GM18873 (cell line): ENCODE results near the gene MTR.
"Not testable (repeated sequence)": the region's sequence is repeated elsewhere in the genome, so short reads cannot be mapped to it uniquely, and the experiment has no call there.

Experiments
- ATAC-seq: cut with Tn5 transposase; IDR thresholded peaks from one replicate; pipeline ENCODE4 v1.9.1; 2021; ENCODE audit warnings: mild to moderate bottlenecking, moderate library complexity, moderate number of reproducible peaks; ENCODE audit not compliant: unreplicated experiment, low FRiP score

The MTR gene

DNA sequence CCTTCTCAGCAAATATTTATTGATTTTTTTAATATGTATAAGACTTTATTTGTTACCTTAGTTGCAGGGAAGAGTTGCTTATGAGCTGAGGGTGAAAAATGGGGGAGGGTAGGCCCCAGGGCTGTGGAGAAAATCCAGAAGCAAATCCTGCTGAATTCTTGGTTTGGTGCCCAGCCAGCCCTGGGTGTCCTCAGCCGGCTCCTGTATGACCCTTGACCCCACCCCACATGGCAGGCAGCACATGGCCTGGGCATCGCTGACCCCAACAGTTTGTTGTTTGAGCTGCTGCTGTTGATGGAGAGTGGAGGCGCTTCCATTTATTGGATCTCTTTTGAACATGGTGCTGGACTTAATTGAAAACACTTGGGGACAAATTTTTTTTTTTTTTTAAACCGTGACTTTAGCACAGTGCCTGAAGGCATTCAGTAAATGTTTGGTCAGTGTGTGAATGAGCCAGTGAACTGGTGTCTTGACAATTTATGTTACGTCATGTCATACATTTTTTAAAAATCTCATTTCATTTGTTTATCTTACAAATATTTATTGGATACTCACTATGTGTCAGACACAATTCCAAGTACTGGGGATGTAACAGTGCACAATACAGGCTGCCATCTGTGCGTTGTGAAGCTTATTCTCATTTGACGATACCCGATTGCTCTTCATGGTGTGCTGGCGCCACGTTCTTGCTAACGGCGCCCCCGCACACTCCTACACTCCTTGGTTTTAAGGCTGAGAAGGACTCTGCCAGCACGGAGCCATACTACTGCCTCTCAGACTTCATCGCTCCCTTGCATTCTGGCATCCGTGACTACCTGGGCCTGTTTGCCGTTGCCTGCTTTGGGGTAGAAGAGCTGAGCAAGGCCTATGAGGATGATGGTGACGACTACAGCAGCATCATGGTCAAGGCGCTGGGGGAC lies 98.8 kb downstream of the MTR start:
- no peak for ATAC-seq

- ATAC-seq, result no peak
These were observed 100.7 kb downstream of the MTR start for GRCh38 chr1:236895665-236896387.

GRCh38 chr1:236896716-236897115 lies 101.6 kb downstream of the MTR start:
- ATAC-seq, result no peak

GRCh38 chr1:236904892-236905741 lies 110.0 kb downstream of the MTR start:
- no peak for ATAC-seq

GRCh38 chr1:236907205-236907604 lies 112.1 kb downstream of the MTR start:
- no peak for ATAC-seq

- ATAC-seq, result no peak
These were observed 113.6 kb downstream of the MTR start for GRCh38 chr1:236908669-236909068.

DNA sequence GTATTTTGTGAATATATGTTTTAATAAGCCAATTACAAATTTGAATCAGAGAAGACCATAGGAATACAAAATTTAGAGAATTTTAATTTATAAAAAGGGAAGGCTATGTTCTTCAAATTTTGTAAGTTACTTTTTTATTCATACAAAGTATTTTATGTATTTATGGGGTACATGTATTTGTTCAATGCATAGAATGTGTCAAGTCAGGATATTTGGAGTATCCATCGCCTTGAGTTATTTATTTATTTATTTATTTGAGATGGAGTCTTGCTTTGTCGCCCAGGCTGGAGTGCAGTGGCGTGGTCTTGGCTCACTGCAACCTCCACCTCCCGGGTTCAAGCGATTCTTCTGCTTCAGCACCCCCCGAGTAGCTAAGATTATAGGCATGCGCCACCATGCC lies 116.0 kb downstream of the MTR start:
- not testable (repeated sequence) for ATAC-seq

DNA sequence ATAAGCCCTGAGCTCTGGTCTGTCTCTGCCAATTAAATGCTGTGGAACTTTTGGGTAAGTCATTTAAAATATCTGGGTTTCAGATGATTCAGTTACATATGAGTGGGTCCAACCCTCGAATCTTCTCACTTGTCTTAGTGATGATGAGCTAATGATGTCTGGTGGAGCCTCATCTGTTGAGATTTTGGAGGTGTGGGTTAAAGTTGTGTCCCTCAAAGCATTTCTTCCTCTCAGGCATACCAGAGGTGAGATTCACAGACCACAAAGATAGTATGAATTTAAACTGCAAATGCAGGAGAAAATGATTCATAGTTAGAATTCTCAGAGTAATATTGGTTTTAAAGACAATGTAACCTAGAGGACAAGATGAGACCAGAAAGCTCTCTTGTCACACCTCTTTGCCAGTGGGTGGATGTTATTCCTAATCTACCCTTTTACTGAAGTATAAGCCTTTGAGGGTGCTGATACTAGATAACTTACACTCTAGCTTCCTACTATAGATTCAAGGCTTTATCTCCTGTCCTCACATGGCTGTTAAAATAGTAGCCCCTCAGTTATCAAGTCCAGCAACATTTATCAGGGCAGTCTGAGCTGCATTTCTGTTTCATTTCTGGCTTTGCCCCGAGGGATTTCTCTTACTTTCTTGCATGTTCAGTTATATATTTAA lies 118.4 kb downstream of the MTR start:
- ATAC-seq, result no peak

DNA sequence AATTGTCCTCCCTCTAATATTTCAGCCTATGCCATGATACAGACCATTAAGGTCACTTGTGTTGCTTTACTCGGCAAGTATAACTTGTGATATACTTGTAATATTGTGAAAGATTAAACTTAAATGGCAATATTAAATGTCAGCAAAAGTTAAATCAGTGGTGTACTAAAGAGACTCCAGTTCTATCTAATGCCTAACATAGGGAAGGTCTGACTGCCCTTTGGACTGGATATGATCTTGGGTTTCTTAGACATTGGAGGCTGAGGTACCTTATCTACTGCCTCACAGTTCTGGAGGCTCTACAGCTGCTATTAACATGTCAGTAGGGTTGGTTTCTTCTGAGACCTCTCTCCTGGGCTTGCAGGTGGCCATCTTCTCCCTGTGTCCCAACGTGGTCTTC lies 119.3 kb downstream of the MTR start:
- ATAC-seq, result no peak

DNA sequence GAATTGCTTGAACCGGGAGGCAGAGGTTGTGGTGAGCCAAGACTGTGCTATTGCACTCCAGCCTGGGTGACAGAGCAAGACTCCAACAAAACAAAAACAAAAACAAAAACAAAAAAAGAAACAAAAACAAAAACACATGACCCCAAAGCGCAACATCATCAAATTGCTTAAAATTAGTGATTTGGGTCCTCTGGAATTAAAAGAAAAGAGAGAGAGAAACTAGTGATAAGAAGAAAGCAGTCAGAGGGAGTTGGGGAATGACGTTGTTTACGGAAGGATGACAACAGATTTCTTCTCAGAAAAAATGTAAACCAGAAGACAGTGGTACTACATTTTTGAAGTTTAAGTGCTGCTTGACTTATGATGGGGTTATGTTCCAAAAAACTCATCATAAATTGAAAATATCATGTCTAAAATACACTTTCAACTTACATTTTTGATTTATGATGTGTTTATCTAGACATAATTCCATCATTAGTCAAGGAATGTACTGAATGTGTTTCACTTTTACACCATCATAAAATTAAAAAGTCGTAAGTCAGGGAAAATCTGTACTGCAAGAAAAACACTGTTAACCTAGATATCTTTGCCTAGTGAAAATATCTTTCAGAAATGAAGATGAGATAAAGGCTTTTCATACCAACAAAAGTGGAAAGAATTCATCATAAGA lies 121.2 kb downstream of the MTR start:
- no peak for ATAC-seq

DNA sequence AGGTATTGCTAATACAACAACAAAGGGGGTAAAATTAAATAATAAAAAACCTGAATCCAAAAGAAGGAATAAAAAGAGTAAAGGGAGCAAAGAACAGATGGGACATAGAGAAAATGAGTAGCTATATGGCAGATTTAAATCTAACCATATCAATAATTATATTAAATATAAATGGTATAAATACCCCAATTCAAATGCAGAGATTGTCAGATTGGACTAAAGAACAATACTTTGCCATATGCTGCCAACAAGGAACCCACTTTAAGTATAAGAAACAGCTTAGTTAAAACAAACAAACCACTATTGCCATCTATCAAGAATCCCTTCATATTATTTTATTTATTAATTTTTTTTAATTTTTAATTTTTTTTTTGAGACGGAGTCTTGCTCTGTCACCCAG lies 122.4 kb downstream of the MTR start:
- ATAC-seq, result no peak

DNA sequence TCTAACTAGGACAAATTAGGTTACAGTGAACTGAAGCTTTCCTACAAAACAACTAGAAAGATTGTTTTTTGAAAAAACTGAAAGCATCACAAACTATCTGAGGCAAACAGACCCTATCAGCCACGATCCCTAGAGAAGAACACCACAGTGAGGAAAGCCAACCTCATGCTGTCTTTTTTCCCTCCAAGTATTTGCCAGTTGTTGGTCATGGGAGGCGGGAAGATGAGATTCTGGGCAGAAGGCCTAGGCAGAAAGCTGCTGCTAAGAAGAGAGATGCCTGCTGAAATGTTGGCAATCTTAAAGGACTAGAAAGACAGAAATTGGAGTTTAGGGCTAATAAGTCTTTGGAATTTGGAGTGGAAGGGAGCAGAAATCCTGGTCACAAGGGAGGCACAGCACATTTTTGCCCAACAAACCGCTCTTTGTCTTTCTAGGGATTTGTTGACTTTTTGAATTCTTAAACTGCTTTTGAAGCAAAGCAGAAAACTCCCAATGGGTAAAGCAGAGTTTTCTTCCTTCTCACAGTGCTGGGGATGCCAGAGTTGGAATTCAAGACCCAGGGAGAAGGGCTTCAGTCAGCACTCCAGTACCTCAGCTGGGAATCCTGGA lies 125.3 kb downstream of the MTR start:
- ATAC-seq, result no peak

- no peak for ATAC-seq
These were observed 126.5 kb downstream of the MTR start for GRCh38 chr1:236921610-236922009.

GRCh38 chr1:236922190-236922589 lies 127.1 kb downstream of the MTR start:
- no peak for ATAC-seq

- no peak for ATAC-seq
These were observed 130.3 kb downstream of the MTR start for GRCh38 chr1:236925386-236925785.

GRCh38 chr1:236930503-236930902 lies 135.4 kb downstream of the MTR start:
- no peak for ATAC-seq

- ATAC-seq, result no peak
These were observed 143.7 kb downstream of the MTR start for GRCh38 chr1:236938760-236939159.

DNA sequence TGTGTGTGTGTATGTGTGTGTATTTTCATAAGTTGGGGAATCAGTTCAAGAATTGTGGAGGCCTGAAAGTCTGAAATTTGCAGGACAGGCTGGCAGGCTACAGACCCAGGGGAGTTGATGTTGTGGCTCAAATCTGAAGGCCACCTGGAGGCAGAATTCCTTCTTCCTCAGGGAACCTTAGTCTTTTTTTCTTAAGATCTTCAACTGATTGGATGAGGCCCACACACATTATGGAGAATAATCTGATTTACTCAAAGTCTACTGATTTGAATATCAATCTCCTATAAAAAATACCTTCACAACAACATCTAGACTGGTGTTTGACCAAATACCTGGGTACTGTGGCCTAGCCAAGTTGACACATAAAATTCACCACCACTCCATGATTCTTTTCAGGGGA lies 147.3 kb downstream of the MTR start:
- no peak for ATAC-seq

DNA sequence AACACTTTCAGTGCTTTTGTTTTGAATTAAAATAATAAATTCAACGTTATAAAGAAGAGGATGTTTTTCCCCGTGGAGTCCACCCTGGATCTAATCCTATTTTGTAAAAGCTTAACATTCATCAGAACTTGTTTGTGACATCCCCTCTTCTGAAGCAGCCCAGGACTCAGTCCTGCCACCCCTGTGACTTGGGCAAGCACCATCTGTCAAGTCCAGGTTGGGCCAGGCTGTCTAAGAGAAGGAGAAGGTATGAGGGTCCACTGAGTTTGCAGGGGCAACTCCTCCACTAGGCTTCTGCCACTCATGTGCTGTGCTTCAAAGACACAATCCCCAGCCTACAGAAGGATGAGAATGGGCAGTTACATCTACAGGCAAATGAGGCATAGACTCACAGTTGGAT lies 149.5 kb downstream of the MTR start:
- ATAC-seq, result no peak
